ENCODE measurements around the gene EFCAB3.
"Not testable (repeated sequence)": the region's sequence is repeated elsewhere in the genome, so short reads cannot be mapped to it uniquely, and the experiment has no call there.

Gene EFCAB3

DNA sequence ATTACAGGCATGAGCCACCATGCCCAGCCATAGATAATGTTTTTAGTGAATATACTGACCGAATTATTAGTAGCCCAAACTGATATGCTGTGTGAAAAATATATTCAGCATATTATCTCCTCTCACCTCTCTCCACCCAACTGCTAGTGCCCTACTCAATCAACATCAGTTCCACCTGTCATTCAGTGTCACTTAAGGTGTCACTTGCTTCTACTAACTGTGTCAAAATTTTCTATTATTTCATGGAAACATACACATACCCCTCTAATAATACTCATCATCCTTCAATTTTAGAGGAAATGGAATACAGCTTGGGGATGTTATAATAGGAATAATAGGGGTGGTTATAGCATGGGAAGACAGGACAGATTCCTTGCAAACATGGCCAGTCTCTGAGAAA, 12.6 kb downstream of the EFCAB3 start:
- TF ChIP-seq, protein P1, sequence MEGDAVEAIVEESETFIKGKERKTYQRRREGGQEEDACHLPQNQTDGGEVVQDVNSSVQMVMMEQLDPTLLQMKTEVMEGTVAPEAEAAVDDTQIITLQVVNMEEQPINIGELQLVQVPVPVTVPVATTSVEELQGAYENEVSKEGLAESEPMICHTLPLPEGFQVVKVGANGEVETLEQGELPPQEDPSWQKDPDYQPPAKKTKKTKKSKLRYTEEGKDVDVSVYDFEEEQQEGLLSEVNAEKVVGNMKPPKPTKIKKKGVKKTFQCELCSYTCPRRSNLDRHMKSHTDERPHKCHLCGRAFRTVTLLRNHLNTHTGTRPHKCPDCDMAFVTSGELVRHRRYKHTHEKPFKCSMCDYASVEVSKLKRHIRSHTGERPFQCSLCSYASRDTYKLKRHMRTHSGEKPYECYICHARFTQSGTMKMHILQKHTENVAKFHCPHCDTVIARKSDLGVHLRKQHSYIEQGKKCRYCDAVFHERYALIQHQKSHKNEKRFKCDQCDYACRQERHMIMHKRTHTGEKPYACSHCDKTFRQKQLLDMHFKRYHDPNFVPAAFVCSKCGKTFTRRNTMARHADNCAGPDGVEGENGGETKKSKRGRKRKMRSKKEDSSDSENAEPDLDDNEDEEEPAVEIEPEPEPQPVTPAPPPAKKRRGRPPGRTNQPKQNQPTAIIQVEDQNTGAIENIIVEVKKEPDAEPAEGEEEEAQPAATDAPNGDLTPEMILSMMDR (IDR thresholded peaks at IDR 0.05) = no peak
- TF ChIP-seq ZFX (IDR thresholded peaks at IDR 0.05; ENCODE audit: borderline replicate concordance) = no peak
- H3K27ac ChIP-seq = no peak overlapping the region

DNA sequence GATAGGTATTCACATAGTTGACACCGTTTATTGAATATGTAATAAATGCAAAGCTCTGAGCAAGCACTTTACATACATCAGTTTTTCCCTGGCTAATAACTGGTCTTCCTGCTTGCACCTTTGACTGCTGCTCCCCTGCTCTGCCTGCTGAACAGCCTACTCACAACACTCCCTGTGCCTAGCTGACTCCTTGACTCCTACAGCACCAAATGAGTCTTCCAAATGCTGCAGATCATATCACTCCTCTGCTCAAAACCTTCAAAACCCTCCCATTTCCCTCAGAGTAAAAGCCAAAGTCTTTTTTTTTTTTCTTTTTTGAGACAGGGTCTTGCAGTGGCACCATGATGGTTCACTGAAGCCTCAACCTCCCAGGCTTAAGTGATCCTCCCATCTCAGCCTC, 18.5 kb downstream of the EFCAB3 start:
- TF ChIP-seq ZFX (IDR thresholded peaks at IDR 0.05; ENCODE audit: borderline replicate concordance) = no peak
- TF ChIP-seq, protein P1 (IDR thresholded peaks at IDR 0.05) = no peak
- H3K27ac ChIP-seq = no peak overlapping the region

DNA sequence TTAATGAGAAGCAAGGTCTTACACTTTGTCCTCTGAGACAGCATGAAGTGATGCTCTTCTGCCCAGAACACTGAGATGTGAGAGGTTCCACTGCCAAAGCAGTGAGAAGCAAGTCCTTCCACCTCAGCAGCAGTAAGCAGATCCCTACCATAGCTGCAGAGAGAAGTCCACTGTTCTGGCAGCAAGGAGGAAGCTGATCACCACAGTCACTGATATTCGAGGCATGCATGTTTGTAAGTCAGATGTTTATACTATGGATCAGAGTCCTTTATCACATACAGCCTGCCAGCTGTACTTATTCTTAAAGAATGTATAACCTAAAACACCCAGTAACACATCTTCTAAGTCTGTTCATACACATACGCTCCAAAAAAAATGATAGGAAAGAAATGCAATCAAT, 25.1 kb downstream of the EFCAB3 start:
- H3K27ac ChIP-seq = no peak overlapping the region
- no peak for TF ChIP-seq ZFX (IDR thresholded peaks at IDR 0.05; ENCODE audit: borderline replicate concordance)
- TF ChIP-seq, protein P1 (IDR thresholded peaks at IDR 0.05) = no peak

DNA sequence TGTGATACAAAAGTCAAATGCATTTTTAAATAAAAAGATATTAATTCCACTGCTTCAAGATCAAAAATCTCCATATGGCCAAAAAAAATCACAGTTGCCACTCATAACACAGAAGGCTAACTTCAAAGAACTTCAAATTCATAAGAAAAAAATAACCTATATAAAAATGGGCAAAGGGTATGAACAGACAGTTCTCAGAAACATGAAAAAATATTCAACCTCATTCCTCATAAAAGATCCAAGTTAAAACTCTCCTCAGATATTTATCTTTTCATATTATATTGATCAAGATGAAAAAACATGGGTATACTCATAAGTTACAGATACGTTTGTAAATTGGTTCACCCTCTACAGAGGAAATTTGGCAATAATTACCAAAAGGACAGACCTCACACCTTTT, 32.7 kb downstream of the EFCAB3 start:
- not testable (repeated sequence) for H3K27ac ChIP-seq

DNA sequence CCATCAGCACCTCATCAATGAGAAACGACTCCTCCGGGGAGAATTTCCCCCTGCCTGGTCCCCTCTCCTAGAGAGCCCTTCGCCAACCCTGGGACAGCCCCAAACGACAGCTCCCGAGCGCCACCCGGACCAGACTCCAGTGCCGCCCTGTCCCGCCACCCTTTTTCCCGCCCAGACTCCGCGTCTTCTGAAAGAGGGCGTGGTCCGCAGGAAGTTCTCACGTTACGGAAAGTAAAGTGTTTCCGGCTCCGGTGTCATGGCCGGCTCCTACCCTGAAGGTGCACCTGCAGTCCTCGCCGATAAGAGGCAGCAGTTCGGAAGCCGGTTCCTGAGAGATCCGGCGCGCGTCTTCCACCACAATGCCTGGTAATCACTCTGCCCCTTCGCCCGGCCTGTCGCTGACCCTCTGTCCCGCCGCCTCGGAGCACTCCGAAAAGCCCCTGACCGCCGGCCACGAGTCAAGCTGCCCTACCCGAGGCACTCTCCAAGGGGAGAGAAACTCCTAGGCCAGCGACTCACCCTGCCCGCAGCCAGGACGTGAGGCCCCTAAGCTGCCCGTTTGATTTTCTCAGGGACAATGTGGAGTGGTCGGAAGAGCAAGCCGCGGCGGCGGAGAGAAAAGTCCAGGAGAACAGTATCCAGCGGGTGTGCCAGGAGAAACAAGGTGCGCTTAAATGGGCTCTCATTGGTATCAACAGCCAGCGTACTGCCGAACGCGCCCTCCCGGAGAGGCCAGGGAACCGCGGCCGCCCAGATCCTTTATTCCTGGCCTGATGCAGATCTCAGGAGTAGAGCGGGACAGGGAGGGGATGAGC, 43.5 kb downstream of the EFCAB3 start, which contains the start of gene METTL2A:
Gene METTL2A, plus strand, starts transcription at position 251 of the 815 bp plus-strand sequence. Its CDS starts 6 bp downstream, at position 257.
- peak within 1 kb of the TSS; percentile 72 for H3K27ac ChIP-seq
- TF ChIP-seq, protein P1 (IDR thresholded peaks at IDR 0.05) = peak; percentile 47

DNA sequence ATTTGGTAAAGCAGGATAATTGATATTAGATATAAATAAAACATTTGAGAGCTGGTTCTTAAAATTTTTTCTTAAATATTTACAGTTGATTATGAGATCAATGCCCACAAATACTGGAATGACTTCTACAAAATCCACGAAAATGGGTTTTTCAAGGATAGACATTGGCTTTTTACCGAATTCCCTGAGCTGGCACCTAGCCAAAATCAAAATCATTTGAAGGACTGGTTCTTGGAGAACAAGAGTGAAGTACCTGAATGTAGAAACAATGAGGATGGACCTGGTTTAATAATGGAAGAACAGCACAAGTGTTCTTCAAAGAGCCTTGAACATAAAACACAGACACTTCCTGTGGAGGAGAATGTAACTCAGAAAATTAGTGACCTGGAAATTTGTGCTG, 45.9 kb downstream of the EFCAB3 start:
- not testable (repeated sequence) for H3K27ac ChIP-seq

DNA sequence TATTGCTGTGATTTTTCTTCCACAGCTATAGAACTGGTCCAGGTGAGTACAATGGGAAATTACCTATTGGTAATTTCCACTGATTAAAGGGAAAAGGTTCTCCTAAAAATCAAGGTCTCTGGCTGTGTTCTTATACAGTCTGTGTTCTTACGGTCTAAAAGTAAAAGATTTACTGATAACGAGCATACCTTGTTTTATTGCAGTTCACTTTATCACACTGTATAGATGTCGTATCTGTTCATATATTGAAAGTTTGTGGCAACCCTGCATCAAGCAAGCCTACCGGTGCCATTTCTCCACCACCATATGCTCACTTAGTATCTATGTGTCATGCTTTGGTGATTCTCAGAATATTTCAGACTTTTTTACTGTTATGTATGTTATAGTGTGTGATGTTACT, 54.9 kb downstream of the EFCAB3 start:
- not testable (repeated sequence) for H3K27ac ChIP-seq

DNA sequence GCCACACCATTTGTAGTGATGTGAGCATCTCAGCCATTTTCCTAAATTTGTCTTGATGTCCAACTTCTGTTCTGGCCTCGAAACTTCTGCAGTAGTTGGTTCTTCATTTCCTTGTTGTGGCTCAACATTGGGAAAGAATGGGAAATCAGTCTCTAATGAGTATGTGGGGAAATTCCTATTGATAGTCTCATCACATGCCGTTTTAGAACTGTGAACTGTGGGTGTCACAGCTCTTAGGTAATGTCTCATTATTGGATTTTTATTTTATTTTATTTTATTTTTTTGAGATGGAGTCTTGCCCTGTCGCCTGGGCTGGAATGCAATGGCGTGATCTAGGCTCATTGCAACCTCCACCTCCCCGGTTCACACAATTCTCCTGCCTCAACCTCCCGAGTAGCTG, 60.8 kb downstream of the EFCAB3 start:
- H3K27ac ChIP-seq = not testable (repeated sequence)

DNA sequence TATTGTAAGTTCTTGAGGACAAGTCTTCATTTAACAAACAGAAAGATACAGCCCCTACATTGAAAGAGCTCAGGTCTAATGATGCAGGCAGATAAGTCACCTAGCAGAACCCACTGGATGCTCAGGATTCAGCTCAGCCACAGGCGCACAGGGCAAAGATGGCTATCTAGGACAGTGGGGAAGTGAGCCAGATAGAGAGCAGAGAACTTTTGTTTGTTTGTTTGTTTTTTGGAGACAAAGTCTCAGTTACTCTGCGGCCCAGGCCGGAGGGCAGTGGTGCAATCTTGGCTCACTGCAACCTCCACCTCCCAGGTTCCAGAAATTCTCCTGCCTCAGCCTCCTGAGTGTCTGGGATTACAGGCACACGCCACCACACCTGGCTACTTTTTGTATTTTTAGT, 63.7 kb downstream of the EFCAB3 start:
- TF ChIP-seq, protein P1 (IDR thresholded peaks at IDR 0.05) = no peak
- TF ChIP-seq ZFX (IDR thresholded peaks at IDR 0.05; ENCODE audit: borderline replicate concordance) = no peak
- H3K27ac ChIP-seq = no peak overlapping the region

DNA sequence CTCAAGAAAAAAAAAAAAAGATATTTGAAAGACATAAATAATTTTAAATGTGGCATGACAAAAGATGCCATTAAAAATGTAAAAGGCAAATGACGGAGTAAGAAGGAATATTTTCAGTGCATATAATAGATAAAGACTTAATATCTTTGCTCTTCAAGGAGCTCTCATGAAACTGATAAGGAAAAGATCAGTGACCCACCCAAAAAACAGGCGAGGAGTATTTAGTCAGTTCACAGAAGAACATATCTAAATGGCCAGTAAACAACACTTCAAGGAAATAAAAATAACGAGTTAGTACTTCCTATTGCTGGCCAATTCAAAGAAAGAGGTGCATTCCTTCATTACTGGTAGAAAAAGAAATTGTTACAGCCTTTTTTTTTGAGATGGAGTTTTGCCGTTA, 65.4 kb downstream of the EFCAB3 start:
- H3K27ac ChIP-seq = not testable (repeated sequence)

DNA sequence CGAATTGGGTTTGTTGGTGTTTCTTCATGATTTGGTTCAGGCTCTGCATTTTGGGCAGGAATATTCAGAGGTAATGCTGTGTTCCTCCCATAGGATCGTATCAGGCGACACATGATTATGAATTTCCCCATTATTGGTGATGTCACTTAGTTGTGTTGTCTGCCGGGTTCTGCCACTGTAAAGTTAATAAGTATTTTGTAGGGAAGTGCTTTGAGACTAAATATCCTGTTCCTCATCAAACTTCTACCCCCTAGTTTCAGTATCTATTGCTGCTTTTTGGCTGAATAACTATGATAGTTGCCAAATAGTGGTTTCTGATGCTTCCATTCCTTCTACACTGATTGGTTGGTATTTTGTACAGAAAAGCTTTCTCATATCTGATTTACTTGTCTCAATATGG, 71.8 kb downstream of the EFCAB3 start:
- not testable (repeated sequence) for H3K27ac ChIP-seq

DNA sequence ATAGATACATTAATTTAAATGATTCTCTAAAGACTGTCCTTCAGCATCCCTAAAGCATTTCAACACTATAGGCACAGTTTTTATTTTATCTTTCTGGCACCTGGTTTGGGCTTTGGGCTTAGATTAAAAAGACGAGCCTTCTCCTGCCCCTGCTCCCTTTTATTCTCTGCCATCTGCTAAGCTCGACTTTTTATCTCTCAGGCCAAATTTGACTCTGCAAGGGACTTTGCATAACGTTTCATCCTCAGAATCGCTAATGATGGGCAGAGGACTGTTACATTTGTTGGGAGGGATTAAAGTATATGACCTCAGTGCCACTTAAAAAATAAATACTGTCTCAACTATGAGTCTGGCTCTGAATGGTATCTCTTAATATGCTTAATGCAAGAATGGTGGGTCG, 72.7 kb downstream of the EFCAB3 start:
- not testable (repeated sequence) for H3K27ac ChIP-seq

DNA sequence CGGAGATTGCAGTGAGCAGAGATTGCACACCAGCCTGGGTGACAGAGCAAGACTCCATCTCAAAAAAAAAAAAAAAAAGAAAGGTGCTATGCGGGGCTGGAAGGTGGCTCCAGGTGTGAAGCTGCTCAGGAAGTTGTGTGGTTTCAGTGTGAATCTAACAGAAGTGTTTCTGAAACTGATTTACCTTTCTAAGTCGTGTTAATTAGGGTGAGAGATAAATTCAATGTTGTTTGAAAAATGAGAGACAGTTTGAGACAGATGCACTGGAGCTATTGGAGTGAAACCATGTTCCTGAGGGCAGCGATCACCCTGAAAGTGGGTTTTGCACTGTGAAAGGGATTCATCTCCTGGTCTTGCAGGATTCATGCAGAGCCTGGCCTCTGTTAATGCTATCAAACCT, 73.3 kb downstream of the EFCAB3 start:
- not testable (repeated sequence) for H3K27ac ChIP-seq

DNA sequence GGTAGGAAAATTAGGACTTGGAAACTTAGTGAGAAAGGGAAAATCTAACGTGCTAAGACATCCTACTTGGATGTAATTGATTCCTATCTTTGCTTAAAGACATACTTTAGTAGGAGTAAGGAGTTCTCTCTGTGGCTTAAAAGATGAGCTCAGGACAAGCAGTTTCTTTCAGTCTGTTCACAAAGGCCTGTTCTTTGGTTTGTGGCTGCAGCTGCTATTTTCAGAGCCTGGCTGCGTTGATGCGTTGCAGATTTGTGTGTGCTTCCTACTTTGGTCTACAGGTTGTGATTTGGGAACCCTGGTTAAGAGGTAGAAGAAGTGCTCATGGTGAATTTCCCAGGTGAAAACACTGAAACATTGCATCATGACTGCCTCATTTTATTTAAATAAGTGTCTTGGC, 73.8 kb downstream of the EFCAB3 start:
- not testable (repeated sequence) for H3K27ac ChIP-seq
